ENCODE data around the gene GRID2.

DNA sequence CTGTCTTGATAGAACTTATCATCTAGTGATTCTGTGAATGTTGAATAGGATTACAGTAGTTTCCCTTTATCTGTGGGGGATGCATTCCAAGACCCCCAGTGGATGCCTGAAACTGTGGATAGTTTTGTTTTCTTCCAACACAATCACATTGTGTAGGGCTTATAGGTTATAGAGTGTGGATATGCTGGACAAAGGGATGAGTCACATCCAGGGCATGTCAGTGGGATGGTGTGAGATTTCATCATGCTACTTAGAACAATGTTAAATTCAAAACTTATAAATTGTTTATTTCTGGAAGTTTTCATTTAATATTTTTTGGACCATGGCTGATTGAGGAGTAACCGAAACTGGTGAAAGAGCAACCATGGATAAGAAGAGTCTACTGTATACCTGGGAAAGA lies 1092.5 kb downstream of the GRID2 start:
- TF ChIP-seq, protein P1, sequence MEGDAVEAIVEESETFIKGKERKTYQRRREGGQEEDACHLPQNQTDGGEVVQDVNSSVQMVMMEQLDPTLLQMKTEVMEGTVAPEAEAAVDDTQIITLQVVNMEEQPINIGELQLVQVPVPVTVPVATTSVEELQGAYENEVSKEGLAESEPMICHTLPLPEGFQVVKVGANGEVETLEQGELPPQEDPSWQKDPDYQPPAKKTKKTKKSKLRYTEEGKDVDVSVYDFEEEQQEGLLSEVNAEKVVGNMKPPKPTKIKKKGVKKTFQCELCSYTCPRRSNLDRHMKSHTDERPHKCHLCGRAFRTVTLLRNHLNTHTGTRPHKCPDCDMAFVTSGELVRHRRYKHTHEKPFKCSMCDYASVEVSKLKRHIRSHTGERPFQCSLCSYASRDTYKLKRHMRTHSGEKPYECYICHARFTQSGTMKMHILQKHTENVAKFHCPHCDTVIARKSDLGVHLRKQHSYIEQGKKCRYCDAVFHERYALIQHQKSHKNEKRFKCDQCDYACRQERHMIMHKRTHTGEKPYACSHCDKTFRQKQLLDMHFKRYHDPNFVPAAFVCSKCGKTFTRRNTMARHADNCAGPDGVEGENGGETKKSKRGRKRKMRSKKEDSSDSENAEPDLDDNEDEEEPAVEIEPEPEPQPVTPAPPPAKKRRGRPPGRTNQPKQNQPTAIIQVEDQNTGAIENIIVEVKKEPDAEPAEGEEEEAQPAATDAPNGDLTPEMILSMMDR (conservative IDR thresholded peaks at IDR 0.05), result no peak
- no peak for TF ChIP-seq ZFX (IDR thresholded peaks at IDR 0.05)
